ENCODE results near the gene IRF8. TPM values are rescaled to one million over a fixed set of nuclear protein-coding genes. Genes with fewer than 3 reads are reported as not detected.

The IRF8 gene
- total RNA-seq, 1 donor from 2014 or later = 43.1 TPM

- DNase-seq (no peak), ATAC-seq (peak; percentile 60)
- intact Hi-C loops (cut with DNase I) = no loop called here
- Histone ChIP-seq H3K4me1 (peaks cover 11% of the 10 kb centered on the region), H3K36me3 (no peaks in the 10 kb centered on the region), H3K4me3 (no peak overlapping the region), H3K27me3 (peaks cover 5% of the 10 kb centered on the region), H3K9me3 (no peaks in the 10 kb centered on the region), H3K27ac (no peak overlapping the region)
- TF ChIP-seq, protein P1, sequence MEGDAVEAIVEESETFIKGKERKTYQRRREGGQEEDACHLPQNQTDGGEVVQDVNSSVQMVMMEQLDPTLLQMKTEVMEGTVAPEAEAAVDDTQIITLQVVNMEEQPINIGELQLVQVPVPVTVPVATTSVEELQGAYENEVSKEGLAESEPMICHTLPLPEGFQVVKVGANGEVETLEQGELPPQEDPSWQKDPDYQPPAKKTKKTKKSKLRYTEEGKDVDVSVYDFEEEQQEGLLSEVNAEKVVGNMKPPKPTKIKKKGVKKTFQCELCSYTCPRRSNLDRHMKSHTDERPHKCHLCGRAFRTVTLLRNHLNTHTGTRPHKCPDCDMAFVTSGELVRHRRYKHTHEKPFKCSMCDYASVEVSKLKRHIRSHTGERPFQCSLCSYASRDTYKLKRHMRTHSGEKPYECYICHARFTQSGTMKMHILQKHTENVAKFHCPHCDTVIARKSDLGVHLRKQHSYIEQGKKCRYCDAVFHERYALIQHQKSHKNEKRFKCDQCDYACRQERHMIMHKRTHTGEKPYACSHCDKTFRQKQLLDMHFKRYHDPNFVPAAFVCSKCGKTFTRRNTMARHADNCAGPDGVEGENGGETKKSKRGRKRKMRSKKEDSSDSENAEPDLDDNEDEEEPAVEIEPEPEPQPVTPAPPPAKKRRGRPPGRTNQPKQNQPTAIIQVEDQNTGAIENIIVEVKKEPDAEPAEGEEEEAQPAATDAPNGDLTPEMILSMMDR (IDR thresholded peaks at IDR 0.05) = no peak
These were observed 7.8 kb upstream of the IRF8 start for GRCh38 chr16:85891033-85891775.

DNA sequence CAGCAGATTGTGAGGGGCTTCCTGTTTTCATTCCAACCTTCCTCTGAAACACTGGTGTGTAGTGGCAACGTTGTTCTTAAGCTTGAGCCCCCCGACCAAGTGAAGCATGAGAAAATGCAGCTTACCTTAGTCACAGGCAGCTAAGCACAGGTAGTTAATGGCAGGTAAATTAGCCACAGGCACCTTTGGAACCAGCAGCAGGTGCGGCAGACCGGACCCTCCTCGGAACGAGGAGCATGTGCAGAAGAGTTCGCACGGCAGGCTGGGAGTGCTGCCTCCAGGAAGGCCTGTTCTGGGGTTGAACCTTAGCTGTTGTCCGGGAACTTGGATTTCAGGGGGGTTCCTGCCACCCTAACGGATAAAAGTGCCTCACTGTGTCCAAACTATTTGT, 7.2 kb upstream of the IRF8 start:
- intact Hi-C loops (cut with DNase I) = no loop called here
- Histone ChIP-seq H3K27me3 (peaks cover 5% of the 10 kb centered on the region), H3K9me3 (no peaks in the 10 kb centered on the region), H3K36me3 (no peaks in the 10 kb centered on the region), H3K4me1 (peaks cover 11% of the 10 kb centered on the region), H3K4me3 (no peak overlapping the region), H3K27ac (no peak overlapping the region)
- DNase-seq = no peak
- ATAC-seq = no peak
- TF ChIP-seq, protein P1 (IDR thresholded peaks at IDR 0.05) = no peak

DNA sequence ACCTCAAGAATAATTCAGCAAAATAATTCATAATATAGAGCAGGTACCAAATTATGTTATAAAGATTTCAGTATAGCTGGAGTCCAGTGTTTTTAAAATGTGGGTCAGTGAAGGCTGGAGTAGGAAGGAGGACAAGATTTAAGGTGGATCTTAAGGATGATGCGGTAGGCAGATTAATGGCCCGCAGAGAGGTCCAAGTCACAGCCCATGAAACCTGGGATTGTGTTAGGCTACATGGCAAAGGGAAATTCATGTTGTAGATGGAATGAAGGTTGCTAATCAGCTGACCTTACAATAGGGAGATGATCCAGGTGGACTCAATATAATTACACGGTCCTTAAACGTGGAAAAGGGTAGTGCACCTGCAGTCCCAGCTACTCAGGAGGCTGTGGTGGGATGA, 6.2 kb upstream of the IRF8 start:
- H3K4me1 ChIP-seq = peaks cover 11% of the 10 kb centered on the region
- TF ChIP-seq, protein P1 (IDR thresholded peaks at IDR 0.05) = no peak
- H3K4me3 ChIP-seq = no peak overlapping the region
- no peak overlapping the region for H3K27ac ChIP-seq
- H3K9me3 ChIP-seq = no peaks in the 10 kb centered on the region
- ATAC-seq = no peak
- no peak for DNase-seq
- H3K27me3 ChIP-seq = peaks cover 8% of the 10 kb centered on the region
- intact Hi-C loops (cut with DNase I) = no loop called here
- no peaks in the 10 kb centered on the region for H3K36me3 ChIP-seq

- H3K4me1 ChIP-seq = peaks cover 15% of the 10 kb centered on the region
- H3K36me3 ChIP-seq = no peaks in the 10 kb centered on the region
- no peak overlapping the region for H3K4me3 ChIP-seq
- H3K27ac ChIP-seq = no peak overlapping the region
- H3K9me3 ChIP-seq = no peaks in the 10 kb centered on the region
- peaks cover 17% of the 10 kb centered on the region for H3K27me3 ChIP-seq
- intact Hi-C loops (cut with DNase I) = no loop called here
- DNase-seq = no peak
- ATAC-seq = peak; percentile 46
- TF ChIP-seq, protein P1 (IDR thresholded peaks at IDR 0.05) = peak; percentile 11
These were observed 4.7 kb upstream of the IRF8 start for GRCh38 chr16:85894266-85894665.

GRCh38 chr16:85897382-85897781, 1.6 kb upstream of the IRF8 start:
- Histone ChIP-seq H3K27ac (no peak overlapping the region), H3K27me3 (peaks cover 28% of the 10 kb centered on the region), H3K36me3 (no peaks in the 10 kb centered on the region), H3K4me1 (peaks cover 13% of the 10 kb centered on the region), H3K4me3 (no peak overlapping the region), H3K9me3 (no peaks in the 10 kb centered on the region)
- TF ChIP-seq, protein P1 (IDR thresholded peaks at IDR 0.05) = no peak
- DNase-seq = no peak
- intact Hi-C loops (cut with DNase I) = no loop called here
- ATAC-seq = peak; percentile 5

All from upper lobe of right lung (tissue), 1 donor.